ENCODE results near the gene HECTD4. TPM values are rescaled to one million over a fixed set of nuclear protein-coding genes. Genes with fewer than 3 reads are reported as not detected.
"Not testable (repeated sequence)": the region's sequence is repeated elsewhere in the genome, so short reads cannot be mapped to it uniquely, and the experiment has no call there.

HECTD4 gene
- total RNA-seq, 1 experiment from 2014 or later = 9.8 TPM

DNA sequence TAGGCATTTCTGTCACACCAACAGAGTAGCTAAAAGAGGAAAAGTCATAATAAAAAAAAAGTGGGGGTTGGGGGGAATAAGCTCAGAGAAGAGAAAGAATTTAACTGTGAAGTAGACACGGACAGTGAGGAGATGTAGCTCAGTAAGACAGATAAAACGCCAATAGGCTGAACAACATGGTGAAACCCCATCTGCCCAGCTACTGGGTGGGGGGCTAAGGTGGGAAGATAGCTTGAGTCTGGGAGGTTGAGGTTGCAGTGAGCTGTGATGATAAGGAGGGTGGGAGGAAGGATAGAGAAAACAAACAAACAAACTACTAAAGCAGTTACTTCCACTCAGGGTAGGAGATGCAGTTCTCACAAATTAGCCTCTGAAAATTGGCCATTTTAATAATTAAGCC lies 25.0 kb downstream of the HECTD4 start:
- Histone ChIP-seq H3K4me1 (replicated peaks) (peaks cover 8% of the 10 kb centered on the region), H3K9me3 (replicated peaks) (no peaks in the 10 kb centered on the region), H3K27ac (no peak overlapping the region), H3K27me3 (replicated peaks) (no peaks in the 10 kb centered on the region), H3K4me3 (no peak overlapping the region), H3K36me3 (no peaks in the 10 kb centered on the region)
- no peak for DNase-seq (ENCODE audit: low read depth in 1 of 2, low spot score in 2 of 2)

DNA sequence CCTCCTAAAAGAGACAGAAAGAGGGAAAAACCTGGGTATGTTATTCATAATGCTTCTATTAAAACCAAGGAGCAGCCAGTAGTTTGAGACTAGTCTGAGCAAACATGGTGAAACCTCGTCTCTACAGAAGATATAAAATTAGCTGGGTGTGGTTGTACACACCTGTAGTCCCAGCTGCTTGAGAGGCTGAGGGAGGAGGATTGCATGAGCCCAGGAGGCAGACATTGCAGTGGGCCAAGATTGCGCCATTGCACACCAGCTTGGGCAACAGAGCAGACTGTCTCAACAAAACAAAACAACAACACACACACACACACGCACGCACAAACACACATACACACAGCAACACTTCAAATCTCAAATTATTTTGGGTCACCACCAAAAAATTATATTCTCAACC lies 27.8 kb downstream of the HECTD4 start:
- Histone ChIP-seq H3K27ac (no peak overlapping the region), H3K4me3 (no peak overlapping the region), H3K9me3 (replicated peaks) (no peaks in the 10 kb centered on the region), H3K27me3 (replicated peaks) (no peaks in the 10 kb centered on the region), H3K36me3 (no peaks in the 10 kb centered on the region), H3K4me1 (replicated peaks) (peaks cover 8% of the 10 kb centered on the region)
- DNase-seq (ENCODE audit: low read depth in 1 of 2, low spot score in 2 of 2) = no peak

DNA sequence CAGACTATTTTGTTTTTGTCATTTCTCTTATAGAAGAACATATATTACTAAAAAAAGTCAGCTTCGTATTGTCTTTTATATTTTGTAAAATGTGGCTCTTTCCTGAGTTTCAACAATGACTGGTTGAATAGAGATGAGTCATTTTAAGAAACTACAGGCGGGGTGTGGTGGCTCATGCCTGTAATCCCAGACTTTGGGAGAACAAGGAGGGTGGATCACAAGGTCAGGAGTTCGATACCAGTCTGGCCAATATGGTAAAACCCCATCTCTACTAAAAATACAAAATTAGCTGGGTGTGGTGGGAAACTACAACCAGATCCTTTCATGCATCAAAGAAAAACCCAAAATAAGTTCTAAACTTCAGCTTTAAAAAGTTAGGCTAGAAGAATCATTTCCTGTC lies 28.8 kb downstream of the HECTD4 start:
- Histone ChIP-seq H3K27ac (no peak overlapping the region), H3K27me3 (replicated peaks) (no peaks in the 10 kb centered on the region), H3K4me1 (replicated peaks) (peaks cover 8% of the 10 kb centered on the region), H3K36me3 (no peaks in the 10 kb centered on the region), H3K9me3 (replicated peaks) (no peaks in the 10 kb centered on the region), H3K4me3 (no peak overlapping the region)
- DNase-seq (ENCODE audit: low read depth in 1 of 2, low spot score in 2 of 2) = peak in 1 of 2 experiments; percentile 5

DNA sequence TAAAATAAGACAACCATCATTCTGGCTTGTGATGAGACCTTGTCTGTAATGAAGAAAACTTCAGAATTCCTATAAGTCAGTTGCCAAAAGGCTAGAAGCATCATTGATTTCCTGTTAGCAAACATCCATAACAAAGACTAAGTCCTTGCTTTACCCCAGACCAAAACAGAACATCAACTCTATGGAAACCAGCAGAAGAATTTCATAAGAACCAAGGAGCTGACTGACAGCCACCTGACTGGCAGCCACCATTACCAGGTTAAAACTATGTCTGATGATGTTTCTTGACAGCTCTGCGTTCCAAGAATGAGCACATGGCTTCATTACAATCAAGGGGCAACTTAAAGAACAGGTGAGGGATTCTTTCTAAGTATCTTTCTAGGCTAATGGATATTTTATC lies 29.3 kb downstream of the HECTD4 start:
- Histone ChIP-seq H3K36me3 (no peaks in the 10 kb centered on the region), H3K27me3 (replicated peaks) (no peaks in the 10 kb centered on the region), H3K4me1 (replicated peaks) (peaks cover 8% of the 10 kb centered on the region), H3K9me3 (replicated peaks) (no peaks in the 10 kb centered on the region), H3K27ac (no peak overlapping the region), H3K4me3 (no peak overlapping the region)
- DNase-seq (ENCODE audit: low read depth in 1 of 2, low spot score in 2 of 2) = no peak

DNA sequence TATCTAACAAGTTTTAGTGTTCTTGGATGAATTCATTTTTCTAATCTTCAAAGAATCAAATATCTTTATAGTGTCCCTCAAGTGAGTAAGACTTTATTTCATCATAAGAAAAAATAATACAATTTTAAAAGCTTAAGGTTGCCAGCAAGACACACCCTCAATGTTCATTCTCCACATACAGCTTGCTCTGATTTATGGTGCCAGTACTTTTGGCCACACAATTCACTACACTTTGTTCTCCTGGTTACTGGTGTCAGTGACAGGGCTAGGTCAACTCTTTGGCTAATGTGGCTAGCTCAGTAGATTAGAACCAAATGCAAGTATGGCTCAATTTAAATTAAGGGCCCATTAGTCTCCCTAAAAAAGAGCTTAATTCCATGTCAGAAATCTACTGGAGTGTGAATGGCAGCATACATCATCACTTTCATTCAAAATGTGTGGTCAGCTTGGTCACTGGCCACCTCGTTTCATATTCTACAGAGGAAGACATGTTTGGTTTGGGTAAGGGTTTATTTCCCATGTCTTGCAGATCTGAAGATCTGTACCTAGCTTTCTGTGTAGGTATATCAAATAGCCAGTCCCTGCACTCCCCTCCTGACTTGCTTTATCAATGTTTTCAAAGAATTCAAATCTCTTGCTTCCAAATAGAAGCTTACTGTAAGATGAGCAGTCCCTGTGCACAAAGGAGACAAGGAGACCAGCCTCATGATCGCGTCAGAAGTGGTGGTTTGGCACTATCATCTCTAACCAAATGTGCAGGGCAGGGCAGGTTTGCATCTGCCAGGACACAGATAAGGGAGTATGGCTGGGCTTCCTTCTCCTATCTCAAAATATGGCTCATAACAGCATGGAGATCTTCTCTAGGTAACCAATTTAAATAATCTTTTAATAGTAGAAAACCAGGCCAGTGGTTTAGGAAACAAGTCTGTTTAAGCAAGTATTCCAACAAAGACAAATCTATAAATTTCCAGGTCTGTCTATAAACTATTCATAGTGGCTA lies 31.3 kb downstream of the HECTD4 start:
- Histone ChIP-seq H3K27ac (no peak overlapping the region), H3K27me3 (replicated peaks) (no peaks in the 10 kb centered on the region), H3K36me3 (no peaks in the 10 kb centered on the region), H3K4me3 (no peak overlapping the region), H3K4me1 (replicated peaks) (peaks cover 8% of the 10 kb centered on the region), H3K9me3 (replicated peaks) (no peaks in the 10 kb centered on the region)
- DNase-seq (ENCODE audit: low read depth in 1 of 2, low spot score in 2 of 2) = no peak

DNA sequence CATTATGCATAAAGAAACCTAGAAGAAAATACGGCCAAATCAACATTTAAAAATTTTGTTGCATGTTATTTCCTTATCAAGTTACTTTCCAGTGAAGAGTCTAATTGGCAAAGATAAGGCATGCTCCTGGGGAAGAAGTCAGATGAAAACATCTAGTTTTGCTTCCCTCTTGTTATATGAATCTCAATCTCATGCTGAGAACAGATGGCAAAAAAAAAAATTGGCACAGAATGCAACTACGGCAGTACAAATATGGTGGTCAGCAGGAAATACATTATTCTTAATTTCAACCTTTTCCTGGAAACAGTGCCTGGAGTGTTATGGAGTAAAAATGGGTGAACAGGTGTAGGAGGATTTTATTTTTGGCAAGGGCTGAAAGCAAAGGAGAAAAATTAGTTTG lies 32.8 kb downstream of the HECTD4 start:
- DNase-seq (ENCODE audit: low read depth in 1 of 2, low spot score in 2 of 2) = no peak
- no peaks in the 10 kb centered on the region for H3K36me3 ChIP-seq

DNA sequence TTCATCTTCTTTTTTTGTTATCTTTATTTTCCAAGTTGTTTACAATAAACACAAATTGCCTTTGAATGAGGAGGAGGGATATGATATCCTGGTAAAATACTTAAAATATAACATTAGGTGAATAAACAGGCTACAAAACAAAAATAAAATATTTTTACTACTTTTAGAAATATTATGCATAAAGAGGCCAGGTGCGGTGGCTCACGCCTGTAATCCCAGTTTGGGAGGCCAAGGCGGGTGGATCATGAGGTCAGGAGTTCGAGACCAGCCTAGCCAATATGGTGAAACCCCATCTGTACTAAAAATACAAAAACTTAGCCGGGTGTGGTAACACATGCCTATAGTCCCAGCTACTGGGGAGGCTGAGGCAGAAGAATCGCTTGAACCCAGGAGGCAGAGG lies 33.3 kb downstream of the HECTD4 start:
- not testable (repeated sequence) for H3K4me3 ChIP-seq; DNase-seq (ENCODE audit: low read depth in 1 of 2, low spot score in 2 of 2); H3K9me3 ChIP-seq (replicated peaks); H3K4me1 ChIP-seq (replicated peaks); H3K27me3 ChIP-seq (replicated peaks); H3K36me3 ChIP-seq; H3K27ac ChIP-seq

More for the DNA sequence above, 32.8 kb downstream of the HECTD4 start:
- Histone ChIP-seq H3K4me1 (replicated peaks) (peaks cover 8% of the 10 kb centered on the region), H3K27me3 (replicated peaks) (no peaks in the 10 kb centered on the region), H3K4me3 (no peak overlapping the region), H3K9me3 (replicated peaks) (no peaks in the 10 kb centered on the region), H3K27ac (no peak overlapping the region)

DNA sequence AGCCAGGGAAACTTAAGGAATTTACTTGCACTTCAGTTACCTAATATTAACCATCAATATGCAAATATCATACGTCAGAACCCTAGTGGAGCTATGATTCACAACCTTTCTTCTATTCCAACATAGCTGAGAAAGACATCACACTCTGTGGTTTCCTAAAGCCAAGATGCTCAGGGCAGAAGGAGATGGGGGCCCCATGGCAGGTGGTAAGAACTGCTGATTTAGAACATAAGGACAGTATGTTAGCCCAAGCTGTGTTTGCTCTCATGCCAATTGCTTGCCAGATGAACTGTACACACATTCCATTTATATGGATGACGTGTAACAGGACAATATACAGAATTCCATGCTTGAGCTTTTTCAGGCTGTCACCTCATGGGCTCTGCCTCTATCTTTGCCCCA lies 34.6 kb downstream of the HECTD4 start:
- Histone ChIP-seq H3K27me3 (replicated peaks) (no peaks in the 10 kb centered on the region), H3K27ac (no peak overlapping the region), H3K4me3 (no peak overlapping the region), H3K9me3 (replicated peaks) (no peaks in the 10 kb centered on the region), H3K4me1 (replicated peaks) (no peaks in the 10 kb centered on the region), H3K36me3 (no peaks in the 10 kb centered on the region)
- no peak for DNase-seq (ENCODE audit: low read depth in 1 of 2, low spot score in 2 of 2)

DNA sequence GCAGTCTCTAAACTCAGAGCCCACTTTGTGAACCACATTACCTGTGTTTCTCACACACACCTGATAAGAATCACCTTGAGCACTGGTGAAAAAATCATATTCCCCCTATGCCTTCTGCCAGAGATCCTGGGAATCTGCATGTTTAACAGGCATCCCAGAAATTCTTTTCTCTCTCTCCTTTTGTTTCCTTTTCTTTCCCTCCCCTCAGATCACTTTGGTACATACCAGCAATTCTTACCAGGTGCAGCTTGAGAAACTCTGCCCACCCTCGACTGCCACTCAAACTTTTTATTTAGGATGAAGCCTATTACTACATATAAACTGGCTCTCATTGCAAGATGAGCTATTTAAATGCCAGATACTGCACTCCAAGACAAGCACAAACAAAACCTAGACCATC lies 36.0 kb downstream of the HECTD4 start:
- no peaks in the 10 kb centered on the region for H3K9me3 ChIP-seq (replicated peaks)
- H3K27me3 ChIP-seq (replicated peaks) = no peaks in the 10 kb centered on the region
- no peak overlapping the region for H3K27ac ChIP-seq
- no peak for DNase-seq (ENCODE audit: low read depth in 1 of 2, low spot score in 2 of 2)
- no peaks in the 10 kb centered on the region for H3K36me3 ChIP-seq
- H3K4me1 ChIP-seq (replicated peaks) = no peaks in the 10 kb centered on the region
- H3K4me3 ChIP-seq = no peak overlapping the region

DNA sequence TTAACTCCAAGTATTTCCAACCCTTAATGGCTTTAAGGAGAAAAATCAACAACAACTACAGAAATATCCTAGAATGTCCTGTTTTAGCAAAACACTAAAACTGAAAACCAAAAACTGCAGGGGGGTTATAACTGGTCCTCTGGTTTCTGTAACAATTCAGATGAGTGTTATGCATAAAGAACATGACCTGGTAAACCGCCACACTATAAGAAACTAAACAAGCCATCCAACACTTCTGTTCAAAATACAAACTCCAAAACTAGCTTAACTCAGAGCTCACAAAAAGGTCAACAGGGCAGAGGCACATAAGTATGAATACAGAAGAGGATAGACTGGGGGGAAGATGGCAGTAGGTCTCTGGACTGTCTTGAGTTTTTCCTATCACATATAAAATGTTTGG lies 38.0 kb downstream of the HECTD4 start:
- Histone ChIP-seq H3K4me3 (no peak overlapping the region), H3K27me3 (replicated peaks) (no peaks in the 10 kb centered on the region), H3K4me1 (replicated peaks) (no peaks in the 10 kb centered on the region), H3K9me3 (replicated peaks) (no peaks in the 10 kb centered on the region), H3K27ac (no peak overlapping the region), H3K36me3 (no peaks in the 10 kb centered on the region)
- no peak for DNase-seq (ENCODE audit: low read depth in 1 of 2, low spot score in 2 of 2)

DNA sequence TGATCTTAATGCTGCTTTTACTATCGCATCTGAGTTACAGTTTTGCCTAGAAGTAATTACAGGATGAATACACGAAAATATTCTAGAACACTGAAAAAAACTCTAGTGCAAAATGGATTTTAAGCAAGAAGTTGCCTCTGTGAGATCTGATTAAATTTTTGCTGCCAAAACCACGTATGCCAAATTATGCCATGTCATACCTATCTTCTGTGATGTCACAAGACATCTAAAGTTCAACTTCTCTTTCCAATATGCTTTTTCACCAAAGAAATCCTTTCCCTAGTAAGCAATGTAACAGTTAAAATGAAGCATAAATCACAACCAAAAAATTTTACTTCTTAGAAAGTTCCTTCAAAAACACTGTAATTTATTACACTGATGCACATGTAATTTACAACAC lies 39.6 kb downstream of the HECTD4 start:
- Histone ChIP-seq H3K4me3 (no peak overlapping the region), H3K27ac (no peak overlapping the region), H3K27me3 (replicated peaks) (no peaks in the 10 kb centered on the region), H3K36me3 (no peaks in the 10 kb centered on the region), H3K9me3 (replicated peaks) (no peaks in the 10 kb centered on the region), H3K4me1 (replicated peaks) (no peaks in the 10 kb centered on the region)
- DNase-seq (ENCODE audit: low read depth in 1 of 2, low spot score in 2 of 2) = no peak

DNA sequence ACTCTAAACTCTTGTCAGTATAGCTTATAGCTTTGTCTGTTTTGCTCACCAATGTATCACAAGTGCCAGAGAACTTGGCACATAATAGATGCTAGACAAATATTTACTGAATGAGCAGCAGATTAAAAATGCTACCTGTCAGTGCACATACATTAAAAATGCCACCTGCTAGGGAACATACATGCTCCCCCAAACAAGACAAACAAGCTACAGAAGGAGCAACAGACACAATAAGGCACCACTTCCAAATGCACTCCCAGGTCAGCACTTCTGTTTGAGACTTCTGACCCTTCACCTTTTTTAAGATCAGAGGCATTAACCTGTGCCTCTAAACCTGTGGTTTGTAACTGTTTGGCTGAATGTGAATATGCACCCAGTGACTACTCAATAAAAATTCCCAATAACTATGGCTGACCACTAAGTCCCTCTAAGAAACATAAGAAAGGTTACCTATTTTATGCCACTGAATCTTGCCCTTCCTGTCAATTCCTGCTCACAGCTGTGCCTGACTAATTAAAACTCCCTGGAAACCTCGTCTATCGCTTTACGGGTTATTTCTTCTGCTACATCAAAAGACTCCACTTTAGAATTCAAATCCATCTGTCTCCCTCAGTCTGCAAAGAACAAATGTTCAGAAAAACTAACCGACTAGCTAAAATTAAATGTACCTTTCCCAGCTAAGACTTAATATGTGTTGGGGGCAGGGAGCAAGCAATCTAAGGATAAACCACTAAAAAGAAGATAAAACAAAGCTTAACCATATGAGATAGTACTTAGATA lies 41.0 kb downstream of the HECTD4 start:
- Histone ChIP-seq H3K27me3 (replicated peaks) (no peaks in the 10 kb centered on the region), H3K9me3 (replicated peaks) (no peaks in the 10 kb centered on the region), H3K4me3 (no peak overlapping the region), H3K4me1 (replicated peaks) (no peaks in the 10 kb centered on the region), H3K27ac (no peak overlapping the region), H3K36me3 (no peaks in the 10 kb centered on the region)
- no peak for DNase-seq (ENCODE audit: low read depth in 1 of 2, low spot score in 2 of 2)

DNA sequence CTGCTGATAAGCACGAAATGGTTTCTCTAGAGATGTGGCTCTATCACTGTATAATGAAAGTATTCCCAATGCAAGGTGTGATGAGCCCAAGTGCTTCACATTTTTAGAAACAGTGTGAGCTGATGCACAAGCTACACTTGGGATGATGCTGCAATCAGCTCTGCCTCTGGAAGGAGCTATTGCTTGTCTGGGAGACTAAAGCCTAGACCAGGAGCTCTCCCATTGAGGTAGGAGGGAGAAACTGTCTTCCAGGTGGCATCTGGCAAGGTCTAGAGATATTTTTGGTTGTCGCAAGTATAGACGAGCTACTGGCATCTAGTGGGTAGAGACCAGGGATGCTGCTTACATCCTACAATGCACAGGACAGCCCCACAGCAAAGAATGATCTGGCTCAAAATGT lies 42.0 kb downstream of the HECTD4 start:
- Histone ChIP-seq H3K36me3 (no peaks in the 10 kb centered on the region), H3K4me1 (replicated peaks) (no peaks in the 10 kb centered on the region), H3K27ac (no peak overlapping the region), H3K4me3 (no peak overlapping the region), H3K9me3 (replicated peaks) (no peaks in the 10 kb centered on the region), H3K27me3 (replicated peaks) (no peaks in the 10 kb centered on the region)
- DNase-seq (ENCODE audit: low read depth in 1 of 2, low spot score in 2 of 2) = no peak

DNA sequence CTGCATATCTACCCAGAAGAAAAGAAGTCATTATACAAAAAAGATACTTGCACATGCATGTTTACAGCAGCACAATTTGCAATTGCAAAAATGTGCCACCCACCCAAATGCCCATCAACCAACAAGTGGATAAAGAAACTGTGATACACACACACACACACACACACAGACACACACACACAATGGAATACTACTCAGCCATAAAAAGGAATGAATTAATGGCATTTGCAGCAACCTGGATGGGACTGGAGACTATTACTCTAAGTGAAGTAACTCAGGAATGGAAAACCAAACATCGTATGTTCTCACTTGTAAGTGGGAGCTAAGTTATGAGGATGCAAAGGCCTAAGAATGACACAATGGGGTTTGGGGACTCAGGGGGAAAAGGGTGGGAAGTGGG lies 47.2 kb downstream of the HECTD4 start:
- H3K27ac ChIP-seq; H3K4me3 ChIP-seq; H3K27me3 ChIP-seq (replicated peaks); H3K9me3 ChIP-seq (replicated peaks); H3K4me1 ChIP-seq (replicated peaks); H3K36me3 ChIP-seq; DNase-seq (ENCODE audit: low read depth in 1 of 2, low spot score in 2 of 2): not testable (repeated sequence)
